Spleen (tissue), 11 donors: ENCODE measurements around the gene FILIP1. TPM values are rescaled to one million over a fixed set of nuclear protein-coding genes. Genes with fewer than 3 reads are reported as not detected.

Source experiments
- DNase-seq: peaks from one replicate; pipeline ENCODE4 v3.0.0-alpha.2; 2020
- H3K27ac ChIP-seq, 8 donors: fragments of 200-600 bp; sonication (generic) in 7 of 8; 1 replicate in 4 of 8; 2 replicates in 4 of 8; pipeline versions ENCODE4 v1.5.0 to v1.8.0; 2016 to 2021; ENCODE audit warnings: inconsistent platforms in 4 of 8, mild to moderate bottlenecking in 4 of 8, moderate library complexity in 1 of 8
- H3K27me3 ChIP-seq, 7 donors: fragments of 200-600 bp; sonication (generic) in 6 of 7; replicated peaks in 1 of 7; 1 replicate in 4 of 7; 2 replicates in 3 of 7; pipeline versions ENCODE4 v1.5.0 to v1.8.0; 2016 to 2021; ENCODE audit warnings: inconsistent platforms in 3 of 7, mild to moderate bottlenecking in 1 of 7
- H3K36me3 ChIP-seq, 6 donors: fragments of 200-600 bp; sonication (generic) in 5 of 6; 1 replicate in 4 of 6; 2 replicates in 2 of 6; pipeline versions ENCODE4 v1.5.0 to v1.8.0; 2016 to 2021; ENCODE audit warnings: inconsistent platforms in 2 of 6
- H3K4me1 ChIP-seq, 6 donors: fragments of 200-600 bp; sonication (generic) in 5 of 6; 1 replicate in 3 of 6; 2 replicates in 3 of 6; pipeline versions ENCODE4 v1.5.0 to v1.8.0; 2016 to 2021; ENCODE audit warnings: inconsistent platforms in 3 of 6
- H3K4me3 ChIP-seq, 8 donors: fragments of 200-600 bp; sonication (generic) in 7 of 8; 1 replicate in 4 of 8; 2 replicates in 4 of 8; pipeline versions ENCODE4 v1.5.0 to v1.8.0; 2016 to 2021; ENCODE audit warnings: inconsistent platforms in 4 of 8, mild to moderate bottlenecking in 4 of 8, moderate library complexity in 2 of 8
- H3K9me3 ChIP-seq, 8 donors: fragments of 200-600 bp; sonication (generic) in 7 of 8; 1 replicate in 4 of 8; 2 replicates in 4 of 8; pipeline versions ENCODE4 v1.5.0 to v1.8.0; 2016 to 2021; ENCODE audit warnings: inconsistent platforms in 4 of 8
- POLR2A ChIP-seq, 3 donors: fragments of 450-650 bp; IDR thresholded peaks; one replicate each; pipeline ENCODE4 v1.5.1; 2017; ENCODE audit warnings: antibody characterized with exemption in 3 of 3, mild to moderate bottlenecking in 1 of 3
- POLR2AphosphoS5 ChIP-seq, 3 donors: sonication (generic); formaldehyde crosslinking; IDR thresholded peaks; one replicate each; pipeline ENCODE4 v1.5.1; 2017; ENCODE audit warnings: antibody characterized with exemption in 3 of 3
- whole genome bisulfite sequencing, 5 donors: extraction: QIAGEN DNeasy Blood & Tissue Kit in 3 of 5; methylation state at CpG; one replicate each; pipeline versions ENCODE4 v1.1.5 to v1.1.7; 2013 to 2018; 5-methylcytosine and 5-hydroxymethylcytosine counted together
- intact Hi-C: fragments of 100-400 bp; cut with DNase I; formaldehyde crosslinking; loops from one replicate; pipeline ENCODE4 v1.15.0; 2023; ENCODE audit warnings: low total_unique reads
- polyA plus RNA-seq, 3 donors: library from polyadenylated mRNA; stranded (reverse); fragments of 200-250 nt; gene quantifications; one replicate each; pipeline ENCODE4 v1.2.1, GENCODE V29; 2013
- total RNA-seq, 7 donors: library from RNA; depleted of rRNA in 3 of 7; stranded (reverse); fragments of >200 nt in 3 of 7; fragmentation: NEBNext Ultra II Directional in 4 of 7; extraction: Animal tissue kit (Norgen Biotek cat#: 25700) in 4 of 7; gene quantifications; one replicate each; pipeline versions ENCODE4 v1.1.0 to v1.2.1, GENCODE V29; 2016 to 2021
- TF ChIP-seq, protein P1 (sequence below), 11 experiments: fragments of 200-600 bp in 7 of 11; fragments of 450-650 bp in 4 of 11; sonication (generic) in 4 of 11; IDR thresholded peaks in 8 of 11; conservative IDR thresholded peaks in 3 of 11; 1 replicate in 7 of 11; 2 replicates in 4 of 11; pipeline versions ENCODE4 v1.4.0 to v1.8.0; 2016 to 2021; ENCODE audit warnings: antibody characterized with exemption in 11 of 11, inconsistent platforms in 4 of 11, mild to moderate bottlenecking in 1 of 11
- donor health status: healthy with polysubstance abuse.
- donor health status: DM: no; HTN: no; CAD: no; lungs with moderate emphysema.
- donor health status: DM: no; HTN: no; CAD: no.
- donor health status: Bipolar disorder and iron deficiency.
- donor health status: healthy.
- donor health status: DM: no; HTN: no; CAD: no.
- donor health status: DM: yes; HTN: yes; CAD: no.

FILIP1 gene
- total and polyA plus RNA-seq, 10 donors, result 0.11 to 0.59 (median 0.38) TPM

DNA sequence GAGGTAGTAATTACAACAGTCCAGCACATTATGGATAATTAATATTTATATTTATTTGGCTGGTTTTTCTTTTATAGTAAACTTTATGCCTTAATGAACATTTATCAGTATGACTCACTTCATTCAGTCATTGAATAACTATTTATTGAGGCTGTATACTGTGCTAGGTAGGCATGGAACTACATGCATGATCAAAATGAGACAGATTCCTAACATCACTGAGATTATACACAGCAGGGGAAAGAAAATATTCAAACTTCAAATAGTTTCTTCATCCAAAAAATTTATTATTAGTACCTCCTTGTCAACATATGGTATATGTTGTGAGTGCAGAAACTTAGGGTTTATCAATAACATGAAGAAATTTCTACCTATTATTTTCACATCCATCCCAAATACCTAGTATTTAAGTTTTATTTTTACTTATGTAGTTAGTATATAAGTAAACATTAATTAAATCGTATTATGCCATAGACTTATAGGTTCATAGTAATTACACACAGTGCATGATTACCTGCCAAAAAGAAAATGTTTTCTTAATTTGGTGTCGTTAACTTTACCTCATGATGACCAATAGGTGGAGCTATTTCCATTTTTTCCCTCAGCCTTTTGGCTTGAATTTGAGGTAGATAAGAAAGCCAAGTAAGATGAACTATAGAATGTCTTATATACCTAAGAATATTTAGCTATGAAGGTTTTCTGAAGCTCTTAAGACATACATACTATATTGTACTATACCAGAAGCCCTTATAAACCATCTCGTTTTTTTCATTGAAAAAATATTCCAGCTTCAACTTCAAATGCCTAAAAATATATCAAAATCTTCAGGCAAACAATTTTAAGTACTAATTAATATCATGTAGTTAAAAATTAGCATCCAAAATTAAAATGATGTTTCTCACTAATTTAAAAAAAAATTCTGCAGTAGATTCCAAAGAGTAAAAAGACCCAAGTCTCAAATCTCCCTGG is 196.5 kb downstream of the FILIP1 start:
- DNase-seq, result no peak
- intact Hi-C loops, result loop anchor here (10.0 kb wide), 1 partner anchor 228 kb away; no protein-coding TSS in a partner anchor
- Histone ChIP-seq H3K9me3 (no peaks in the 10 kb centered on the region), H3K27me3 (no peaks in the 10 kb centered on the region), H3K27ac (no peak overlapping the region), H3K36me3 (no peaks in the 10 kb centered on the region), H3K4me3 (no peak overlapping the region), H3K4me1 (peaks cover 0 to 19% (median 6%) of the 10 kb centered on the region in 6 donors)
- TF ChIP-seq, protein P1, sequence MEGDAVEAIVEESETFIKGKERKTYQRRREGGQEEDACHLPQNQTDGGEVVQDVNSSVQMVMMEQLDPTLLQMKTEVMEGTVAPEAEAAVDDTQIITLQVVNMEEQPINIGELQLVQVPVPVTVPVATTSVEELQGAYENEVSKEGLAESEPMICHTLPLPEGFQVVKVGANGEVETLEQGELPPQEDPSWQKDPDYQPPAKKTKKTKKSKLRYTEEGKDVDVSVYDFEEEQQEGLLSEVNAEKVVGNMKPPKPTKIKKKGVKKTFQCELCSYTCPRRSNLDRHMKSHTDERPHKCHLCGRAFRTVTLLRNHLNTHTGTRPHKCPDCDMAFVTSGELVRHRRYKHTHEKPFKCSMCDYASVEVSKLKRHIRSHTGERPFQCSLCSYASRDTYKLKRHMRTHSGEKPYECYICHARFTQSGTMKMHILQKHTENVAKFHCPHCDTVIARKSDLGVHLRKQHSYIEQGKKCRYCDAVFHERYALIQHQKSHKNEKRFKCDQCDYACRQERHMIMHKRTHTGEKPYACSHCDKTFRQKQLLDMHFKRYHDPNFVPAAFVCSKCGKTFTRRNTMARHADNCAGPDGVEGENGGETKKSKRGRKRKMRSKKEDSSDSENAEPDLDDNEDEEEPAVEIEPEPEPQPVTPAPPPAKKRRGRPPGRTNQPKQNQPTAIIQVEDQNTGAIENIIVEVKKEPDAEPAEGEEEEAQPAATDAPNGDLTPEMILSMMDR (IDR thresholded peaks at IDR 0.05 in 8 of 11, conservative IDR thresholded peaks at IDR 0.05 in 3 of 11), result peak; percentile 41 to 75 (median 65)
- TF ChIP-seq POLR2AphosphoS5 (IDR thresholded peaks at IDR 0.05) (no peak), POLR2A (IDR thresholded peaks at IDR 0.05) (no peak)
- WGBS, 5 donors, result 11 to 17% (median 14%) methylated on average over 3 of the region's 3 CpGs

DNA sequence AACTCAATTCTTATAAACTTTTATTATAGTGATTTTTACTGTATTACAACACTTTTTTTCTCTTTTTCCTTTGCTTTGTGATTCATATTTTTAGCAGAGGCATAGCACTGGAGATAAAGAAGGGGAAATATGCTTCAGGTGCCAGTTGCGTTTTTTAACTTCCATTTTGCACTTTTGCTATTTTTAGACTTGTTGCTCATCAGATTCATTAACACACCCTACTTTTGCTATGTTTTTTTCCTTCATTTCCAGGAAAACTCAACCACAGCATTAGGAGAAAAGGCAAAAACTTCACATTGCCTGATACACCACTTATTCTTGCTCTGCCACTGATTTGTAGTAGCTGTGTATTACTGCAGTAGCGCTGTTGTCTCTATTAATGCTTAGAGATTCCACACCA is 201.0 kb downstream of the FILIP1 start:
- TF ChIP-seq POLR2AphosphoS5 (IDR thresholded peaks at IDR 0.05) (no peak), POLR2A (IDR thresholded peaks at IDR 0.05) (no peak)
- TF ChIP-seq, protein P1 (IDR thresholded peaks at IDR 0.05 in 8 of 11, conservative IDR thresholded peaks at IDR 0.05 in 3 of 11), result no peak
- no peaks in the 10 kb centered on the region for H3K9me3 ChIP-seq
- peaks cover 0 to 10% (median 2%) of the 10 kb centered on the region in 6 donors for H3K4me1 ChIP-seq

DNA sequence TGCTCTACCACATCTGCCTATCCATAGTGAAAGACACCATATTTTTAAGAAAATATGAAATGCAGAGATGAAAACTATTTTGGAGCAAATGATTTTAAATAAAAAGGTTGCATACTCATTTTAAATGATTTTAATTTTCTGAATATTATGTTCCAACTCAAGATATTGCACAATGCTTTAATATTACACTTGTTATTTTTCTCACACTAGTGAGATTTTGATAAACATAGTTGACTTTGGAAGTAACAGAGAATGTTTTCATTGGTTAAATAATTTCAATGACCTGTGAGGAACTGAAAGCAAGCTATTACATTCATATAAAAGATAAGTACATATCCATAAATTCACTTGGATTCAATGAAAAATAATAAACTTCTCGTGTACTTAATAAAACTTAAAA is 201.9 kb downstream of the FILIP1 start:
- intact Hi-C loops, result loop anchor here (10.0 kb wide), 1 partner anchor 233 kb away; no protein-coding TSS in a partner anchor
- peaks cover 0 to 18% (median 10%) of the 10 kb centered on the region in 6 donors for H3K4me1 ChIP-seq
- H3K36me3 ChIP-seq, result peaks cover 0 to 13% (median 0%) of the 10 kb centered on the region in 6 donors
- no peak for DNase-seq
- no peak overlapping the region for H3K27ac ChIP-seq
- WGBS, 5 donors, result 83 to 98% (median 92%) methylated on average over 1 of the region's 1 CpG
- H3K4me3 ChIP-seq, result no peak overlapping the region
- H3K9me3 ChIP-seq, result no peaks in the 10 kb centered on the region
- TF ChIP-seq POLR2AphosphoS5 (IDR thresholded peaks at IDR 0.05) (no peak), POLR2A (IDR thresholded peaks at IDR 0.05) (no peak)
- TF ChIP-seq, protein P1 (IDR thresholded peaks at IDR 0.05 in 8 of 11, conservative IDR thresholded peaks at IDR 0.05 in 3 of 11), result no peak
- H3K27me3 ChIP-seq, result no peaks in the 10 kb centered on the region

More for the DNA sequence above, 201.0 kb downstream of the FILIP1 start:
- intact Hi-C loops, result loop anchor here (10.0 kb wide), 1 partner anchor 232 kb away; no protein-coding TSS in a partner anchor
- Histone ChIP-seq H3K4me3 (no peak overlapping the region), H3K36me3 (peaks cover 0 to 13% (median 0%) of the 10 kb centered on the region in 6 donors), H3K27me3 (no peaks in the 10 kb centered on the region), H3K27ac (no peak overlapping the region)
- 83 to 94% (median 89%) methylated on average over 2 of the region's 2 CpGs for WGBS, 5 donors
- DNase-seq, result no peak

DNA sequence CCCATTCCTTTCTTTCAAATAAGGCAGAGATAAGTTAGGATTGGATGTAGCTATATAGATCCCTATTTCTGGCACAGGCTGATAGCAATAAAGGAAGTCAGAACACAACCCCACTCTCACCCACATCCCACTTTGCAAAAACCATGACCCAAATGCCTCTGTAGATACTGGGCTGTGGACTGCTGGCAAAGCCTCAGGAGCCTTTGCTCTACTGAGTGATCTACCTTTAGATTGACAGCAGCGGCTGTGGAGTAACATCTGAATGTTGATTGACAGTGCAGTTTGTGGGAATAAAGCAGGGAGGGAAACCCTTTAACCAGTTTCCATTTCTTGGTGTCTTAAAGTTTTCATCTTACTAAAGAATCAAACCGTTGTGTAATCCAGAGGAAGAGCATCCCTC is 202.3 kb downstream of the FILIP1 start:
- TF ChIP-seq POLR2A (IDR thresholded peaks at IDR 0.05) (no peak), POLR2AphosphoS5 (IDR thresholded peaks at IDR 0.05) (no peak)
- TF ChIP-seq, protein P1 (IDR thresholded peaks at IDR 0.05 in 8 of 11, conservative IDR thresholded peaks at IDR 0.05 in 3 of 11), result no peak
- Histone ChIP-seq H3K27ac (no peak overlapping the region), H3K4me1 (peaks cover 0 to 22% (median 14%) of the 10 kb centered on the region in 6 donors), H3K36me3 (peaks cover 0 to 13% (median 0%) of the 10 kb centered on the region in 6 donors), H3K4me3 (no peak overlapping the region), H3K9me3 (no peaks in the 10 kb centered on the region), H3K27me3 (no peaks in the 10 kb centered on the region)
- DNase-seq, result no peak
- 76 to 88% (median 81%) methylated on average over 2 of the region's 2 CpGs for WGBS, 5 donors
- intact Hi-C loops, result loop anchor here (10.0 kb wide), 1 partner anchor 233 kb away; no protein-coding TSS in a partner anchor
